Astrocyte of the cerebellum (primary cell): Measurements from ENCODE around the gene CBX7.

Experiments
- DNase-seq: peaks from one replicate; pipeline ENCODE4 v3.0.0-alpha.2; 2011; ENCODE audit warnings: low read depth
- H3K4me3 ChIP-seq: 2 replicates; pipeline ENCODE4 v1.5.1; 2011; ENCODE audit warnings: mild to moderate bottlenecking, low read depth, low read length, moderate library complexity
- in situ Hi-C: cut with HindIII; loops from 2 replicates; pipeline ENCODE4 v1.10.0; 2017; ENCODE audit warnings: low sequenced_read_pairs
- TF ChIP-seq, protein P1 (sequence below): IDR thresholded peaks from 2 replicates; pipeline ENCODE4 v1.5.1; 2012; ENCODE audit warnings: low read length, low read depth, moderate library complexity, mild to moderate bottlenecking; ENCODE audit errors: missing control alignments

Gene CBX7

DNA sequence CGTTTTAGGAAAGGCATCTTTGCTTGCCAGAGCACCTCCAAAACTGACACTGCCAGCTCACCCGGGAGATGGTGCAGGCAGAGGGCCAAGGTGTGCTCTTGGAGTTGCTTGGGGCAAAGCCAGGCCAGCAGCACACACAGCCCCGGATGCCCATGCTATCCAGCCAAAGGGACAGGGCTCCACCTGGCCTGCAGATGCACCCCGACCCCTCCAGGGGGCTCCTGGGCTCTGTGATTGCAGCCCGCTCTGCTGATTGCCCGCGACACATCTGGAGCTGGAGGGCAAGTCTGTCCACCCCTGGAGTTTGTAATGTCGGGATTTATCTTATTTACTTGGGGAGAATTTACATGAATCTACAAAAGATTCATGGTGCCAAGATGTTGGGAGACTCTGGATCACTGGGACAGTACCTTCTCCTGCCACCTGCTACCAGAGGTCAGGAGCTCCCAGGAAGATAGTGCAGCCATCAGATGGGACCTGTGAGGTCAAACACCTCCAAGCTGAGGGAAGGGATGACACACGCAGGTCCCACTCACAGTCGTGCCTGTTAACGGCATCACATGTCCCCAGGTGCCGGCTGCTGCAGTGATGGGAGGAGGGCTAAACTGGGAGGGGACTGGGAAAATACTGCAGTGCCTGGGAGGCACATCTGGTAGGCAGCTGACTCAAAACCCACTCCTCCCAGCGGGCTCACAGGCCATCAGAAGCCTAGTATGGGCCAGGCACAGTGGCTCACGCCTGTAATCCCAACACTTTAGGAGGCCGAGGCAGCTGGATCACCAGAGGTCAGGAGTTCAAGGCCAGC is 17.2 kb downstream of the CBX7 start:
- DNase-seq = no peak
- TF ChIP-seq, protein P1, sequence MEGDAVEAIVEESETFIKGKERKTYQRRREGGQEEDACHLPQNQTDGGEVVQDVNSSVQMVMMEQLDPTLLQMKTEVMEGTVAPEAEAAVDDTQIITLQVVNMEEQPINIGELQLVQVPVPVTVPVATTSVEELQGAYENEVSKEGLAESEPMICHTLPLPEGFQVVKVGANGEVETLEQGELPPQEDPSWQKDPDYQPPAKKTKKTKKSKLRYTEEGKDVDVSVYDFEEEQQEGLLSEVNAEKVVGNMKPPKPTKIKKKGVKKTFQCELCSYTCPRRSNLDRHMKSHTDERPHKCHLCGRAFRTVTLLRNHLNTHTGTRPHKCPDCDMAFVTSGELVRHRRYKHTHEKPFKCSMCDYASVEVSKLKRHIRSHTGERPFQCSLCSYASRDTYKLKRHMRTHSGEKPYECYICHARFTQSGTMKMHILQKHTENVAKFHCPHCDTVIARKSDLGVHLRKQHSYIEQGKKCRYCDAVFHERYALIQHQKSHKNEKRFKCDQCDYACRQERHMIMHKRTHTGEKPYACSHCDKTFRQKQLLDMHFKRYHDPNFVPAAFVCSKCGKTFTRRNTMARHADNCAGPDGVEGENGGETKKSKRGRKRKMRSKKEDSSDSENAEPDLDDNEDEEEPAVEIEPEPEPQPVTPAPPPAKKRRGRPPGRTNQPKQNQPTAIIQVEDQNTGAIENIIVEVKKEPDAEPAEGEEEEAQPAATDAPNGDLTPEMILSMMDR = peak; percentile 77
- H3K4me3 ChIP-seq = no peak overlapping the region
- in situ Hi-C loops = no loop called here

DNA sequence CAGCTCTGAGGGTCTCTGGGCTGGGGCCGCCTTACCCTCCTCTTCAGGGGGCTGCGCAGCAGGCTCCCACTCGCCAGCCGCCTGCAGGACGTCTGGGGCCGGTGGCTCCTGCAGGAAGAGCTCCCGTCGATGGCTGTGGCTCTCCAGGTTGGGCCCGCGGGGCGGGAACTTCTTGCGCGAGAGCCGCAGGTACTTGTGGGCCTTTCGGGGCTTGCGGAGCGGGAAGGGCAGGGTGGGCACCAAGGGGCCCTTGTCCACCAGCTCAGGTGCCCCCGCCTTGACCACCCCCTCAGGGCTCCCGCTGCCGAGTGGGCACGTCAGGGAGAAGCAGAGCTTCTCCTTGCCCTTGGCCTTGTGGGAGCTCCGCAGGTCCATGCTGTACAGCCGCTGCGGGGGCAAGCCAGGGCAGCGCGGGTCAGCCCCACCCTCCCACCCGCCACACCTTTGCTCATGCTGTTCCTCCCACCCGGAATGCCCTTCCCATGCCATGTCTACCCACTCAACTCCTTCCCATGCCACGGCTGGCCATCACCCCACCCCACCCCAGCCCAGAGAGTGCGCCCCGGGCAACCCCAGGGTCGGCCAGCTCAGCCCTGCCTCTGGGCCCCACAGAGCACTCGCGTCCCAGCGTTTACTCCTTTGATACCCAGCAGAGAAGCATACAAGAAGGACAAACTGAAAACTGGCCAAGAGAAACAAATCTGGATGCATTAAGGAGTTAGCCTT is 18.0 kb downstream of the CBX7 start:
- DNase-seq = no peak
- TF ChIP-seq, protein P1 = no peak
- no peak overlapping the region for H3K4me3 ChIP-seq
- in situ Hi-C loops = no loop called here

DNA sequence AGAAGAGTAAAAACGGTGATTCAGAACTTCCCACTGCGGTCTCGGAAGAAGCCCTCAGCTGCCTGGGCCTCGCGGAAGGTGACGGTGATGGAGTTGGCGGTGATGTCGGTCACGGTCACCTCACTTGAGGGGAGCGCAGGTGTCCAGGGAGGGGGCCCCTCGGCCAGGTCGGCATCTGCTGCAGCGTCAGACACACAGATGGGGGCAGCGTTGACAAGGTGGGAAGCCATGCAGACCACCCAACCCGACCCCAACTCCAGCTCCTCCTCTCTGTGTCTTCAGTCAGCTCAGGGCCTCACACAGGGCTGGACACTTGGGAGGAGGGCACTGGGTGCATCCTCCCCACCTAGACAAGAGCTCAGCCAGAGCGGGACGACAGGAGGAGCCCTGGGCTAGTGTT is 18.6 kb downstream of the CBX7 start:
- in situ Hi-C loops = no loop called here
- TF ChIP-seq, protein P1 = no peak
- no peak overlapping the region for H3K4me3 ChIP-seq
- no peak for DNase-seq

DNA sequence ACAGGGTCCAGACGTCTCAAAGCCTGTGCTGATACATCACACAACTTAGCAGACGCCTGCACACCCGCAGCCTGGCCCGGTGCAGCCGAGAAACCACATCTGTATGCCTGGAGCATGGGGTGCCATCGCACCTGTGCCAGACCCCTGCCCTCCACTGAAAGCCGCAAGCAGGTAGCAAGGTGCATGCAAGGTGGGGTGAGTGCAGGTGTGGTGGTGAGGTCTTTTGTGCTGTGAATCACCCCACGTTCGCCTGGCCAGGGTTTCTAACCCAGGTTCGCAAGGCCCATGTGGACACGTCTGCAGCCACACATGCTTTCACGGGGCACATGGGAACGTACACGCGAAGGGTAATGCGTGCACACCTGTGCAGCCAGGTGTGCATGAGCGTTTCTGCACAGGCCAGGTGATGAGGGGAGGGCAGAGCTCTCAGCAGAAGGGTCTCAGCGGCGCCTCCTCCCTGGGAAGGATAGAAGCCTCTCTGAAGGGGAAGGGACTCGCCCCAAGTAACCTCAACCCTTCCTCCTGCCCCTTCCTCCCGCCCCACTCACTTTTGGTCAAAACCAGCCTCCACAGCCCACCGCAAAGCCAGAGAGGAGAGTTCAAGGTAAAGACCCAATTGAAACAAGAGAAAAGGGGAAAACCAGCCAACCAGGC is 19.5 kb downstream of the CBX7 start:
- TF ChIP-seq, protein P1 = no peak
- in situ Hi-C loops = no loop called here
- no peak overlapping the region for H3K4me3 ChIP-seq
- DNase-seq = no peak

GRCh38 chr22:39132281-39132680 is 20.2 kb downstream of the CBX7 start:
- in situ Hi-C loops = no loop called here
- TF ChIP-seq, protein P1 = no peak
- DNase-seq = no peak
- no peak overlapping the region for H3K4me3 ChIP-seq
